HepG2 (cell line): ENCODE results near the gene MT1HL1. TPM values are rescaled to one million over a fixed set of nuclear protein-coding genes. Genes with fewer than 3 reads are reported as not detected.

ENCODE experiments used
- ATAC-seq: fragments of 200-7000 bp; cut with Tn5 transposase; 3 replicates; pipeline ENCODE4 v1.9.1; 2020; ENCODE audit warnings: mild to moderate bottlenecking, moderate library complexity
- BruUV-seq: library from RNA; stranded (reverse); fragments of 400-500 nt; replicated peaks from 2 replicates; lab custom pipeline; 2021; lab: Mats Ljungman, UMichigan
- CTCF ChIA-PET: fragments of 300-600 bp; formaldehyde crosslinking; extraction: SDS; loops from one replicate; lab custom pipeline; 2021; ENCODE audit warnings: low total read pairs, inconsistent platforms, low intra/inter-chr PET ratio; lab: Yijun Ruan, JAX
- POLR2A ChIA-PET: fragments of 350-600 bp; sonication (Branson Sonifier 250); formaldehyde crosslinking; loops from one replicate; lab custom pipeline; 2020; ENCODE audit warnings: antibody characterized with exemption, inconsistent platforms; lab: Yijun Ruan, JAX
- DNase-seq: peaks from one replicate; pipeline ENCODE4 v3.0.0-alpha.2; 2015; ENCODE audit warnings: low spot score
- FAIRE-seq: peaks from 3 replicates; lab custom pipeline; 2011; peaks lifted over from hg19 to GRCh38; lab: Jason Lieb, UNC
- H2AFZ ChIP-seq: one replicate; pipeline ENCODE4 v1.6.1; 2011; ENCODE audit warnings: low read length, inconsistent platforms
- H3K27ac ChIP-seq: fragments of 300-600 bp; 3 replicates; pipeline ENCODE4 v1.8.0; 2011; ENCODE audit warnings: mixed run types, mild to moderate bottlenecking, mixed read lengths, low read length, inconsistent platforms; ENCODE audit not compliant: insufficient read depth; ENCODE audit errors: extremely low read length
- H3K27me3 ChIP-seq, 2 experiments: fragments of 200-600 bp in 1 of 2; 2 replicates in 1 of 2; 3 replicates in 1 of 2; pipeline versions ENCODE4 v1.6.0 to v1.8.0; 2011; ENCODE audit warnings: low read length in 2 of 2, mild to moderate bottlenecking in 2 of 2, moderate library complexity in 2 of 2, inconsistent platforms in 1 of 2; ENCODE audit not compliant: insufficient read depth in 2 of 2, control insufficient read depth in 1 of 2
- H3K36me3 ChIP-seq, 2 experiments: fragments of 200-600 bp in 1 of 2; replicated peaks in 1 of 2; 2 replicates in 1 of 2; 3 replicates in 1 of 2; pipeline versions ENCODE4 v1.5.1 to v1.8.0; 2011; ENCODE audit warnings: low read length in 2 of 2, inconsistent platforms in 1 of 2; ENCODE audit not compliant: insufficient read depth in 2 of 2, control insufficient read depth in 1 of 2
- H3K4me1 ChIP-seq: 2 replicates; pipeline ENCODE4 v1.5.1; 2012; ENCODE audit warnings: low read length, inconsistent platforms; ENCODE audit not compliant: insufficient read depth
- H3K4me2 ChIP-seq: 2 replicates; pipeline ENCODE4 v1.6.0; 2011; ENCODE audit warnings: low read depth, low read length, inconsistent platforms
- H3K4me3 ChIP-seq, 3 experiments: fragments of 200-600 bp in 1 of 3; sonication (generic), shearing (Covaris generic) in 1 of 3; replicated peaks in 1 of 3; 2 replicates each; pipeline ENCODE4 v1.5.1; 2011 to 2016; ENCODE audit warnings: low read length in 3 of 3, inconsistent platforms in 2 of 3, low read depth in 2 of 3, mild to moderate bottlenecking in 2 of 3, control low read depth in 1 of 3, mixed read lengths in 1 of 3; ENCODE audit not compliant: insufficient read depth in 1 of 3
- H3K79me2 ChIP-seq: one replicate; pipeline ENCODE4 v1.6.1; 2011; ENCODE audit warnings: low read length, inconsistent platforms; ENCODE audit not compliant: insufficient read depth
- H3K9ac ChIP-seq: 2 replicates; pipeline ENCODE4 v1.6.0; 2011; ENCODE audit warnings: mild to moderate bottlenecking, low read depth, low read length, inconsistent platforms; ENCODE audit not compliant: insufficient read depth
- H3K9me3 ChIP-seq: 2 replicates; pipeline ENCODE4 v1.5.1; 2012; ENCODE audit warnings: mild to moderate bottlenecking, low read length
- H4K20me1 ChIP-seq: 2 replicates; pipeline ENCODE4 v1.6.0; 2011; ENCODE audit warnings: inconsistent platforms, mild to moderate bottlenecking, low read length, moderate library complexity; ENCODE audit not compliant: insufficient read depth
- ATRX ChIP-seq: sonication (generic); formaldehyde crosslinking; IDR thresholded peaks from 2 replicates; pipeline ENCODE4 v1.4.0; 2020; ENCODE audit warnings: missing genetic modification reagents, borderline replicate concordance
- BRD4 ChIP-seq: sonication (generic); formaldehyde crosslinking; IDR thresholded peaks from 2 replicates; pipeline ENCODE4 v1.4.0; 2020; ENCODE audit warnings: missing genetic modification reagents
- ESRRA ChIP-seq: sonication (generic); formaldehyde crosslinking; IDR thresholded peaks from 2 replicates; pipeline ENCODE4 v1.5.1; 2020; ENCODE audit warnings: mild to moderate bottlenecking, low read depth, missing genetic modification reagents
- GZF1 ChIP-seq: sonication (generic); formaldehyde crosslinking; IDR thresholded peaks from 2 replicates; pipeline ENCODE4 v1.5.1; 2020; ENCODE audit warnings: mild to moderate bottlenecking, missing genetic modification reagents
- PLRG1 ChIP-seq: fragments of 450-650 bp; conservative IDR thresholded peaks from 2 replicates; pipeline ENCODE4 v1.6.1; 2016
- RFXAP ChIP-seq: sonication (generic); formaldehyde crosslinking; IDR thresholded peaks from 2 replicates; pipeline ENCODE4 v1.4.0; 2020; ENCODE audit warnings: missing genetic modification reagents, borderline replicate concordance
- SAP130 ChIP-seq: IDR thresholded peaks from 2 replicates; pipeline ENCODE4 v1.6.1; 2016; ENCODE audit warnings: low read depth
- SP2 ChIP-seq: sonication (generic); formaldehyde crosslinking; IDR thresholded peaks from 2 replicates; pipeline ENCODE4 v1.5.1; 2020; ENCODE audit warnings: mild to moderate bottlenecking, missing genetic modification reagents
- SRY ChIP-seq: sonication (generic); formaldehyde crosslinking; IDR thresholded peaks from 2 replicates; pipeline ENCODE4 v1.8.0; 2022; ENCODE audit warnings: mild to moderate bottlenecking, missing genetic modification reagents
- STAT5B ChIP-seq: sonication (generic); formaldehyde crosslinking; IDR thresholded peaks from 2 replicates; pipeline ENCODE4 v1.4.0; 2020; ENCODE audit warnings: missing genetic modification reagents
- TAF1 ChIP-seq: sonication (generic); formaldehyde crosslinking; IDR thresholded peaks from 2 replicates; pipeline ENCODE4 v1.4.0; 2020; ENCODE audit warnings: missing genetic modification reagents
- ZNF773 ChIP-seq: sonication (generic); formaldehyde crosslinking; IDR thresholded peaks from 2 replicates; pipeline ENCODE4 v1.4.0; 2020; ENCODE audit warnings: missing genetic modification reagents, borderline replicate concordance
- WGBS: methylation state at CpG from one replicate; pipeline ENCODE4 v1.1.6; 2017; ENCODE audit warnings: low lambda C conversion rate; 5-methylcytosine and 5-hydroxymethylcytosine counted together
- in situ Hi-C: cut with HindIII; loops from 2 replicates; pipeline ENCODE4 v1.10.0; 2017; ENCODE audit warnings: low pct_unique_long_range_greater_than_20kb; ENCODE audit not compliant: extremely low pct_ligation_motif_present
- intact Hi-C: fragments of 100-400 bp; cut with micrococcal nuclease; formaldehyde crosslinking; loops from one replicate; pipeline ENCODE4 v1.10.0; 2022; ENCODE audit not compliant: unreplicated experiment
- polyA plus RNA-seq, 8 experiments: library from polyadenylated mRNA; depleted of rRNA in 3 of 8; stranded (reverse) in 7 of 8; unstranded in 1 of 8; fragments of >200 nt; fragmentation: Illumina TruSeq in 4 of 8; extraction: Trizol in 4 of 8; gene quantifications; 2 replicates each; pipeline versions ENCODE4 v1.2.1 to v1.2.3, GENCODE V29; 2011 to 2016; ENCODE audit warnings: low read depth in 4 of 8, missing spikeins in 1 of 8, mixed read lengths in 1 of 8; ENCODE audit not compliant: insufficient read depth in 1 of 8
- total RNA-seq, 5 experiments: library from RNA; depleted of rRNA; stranded (reverse); fragments of >200 nt; fragmentation: Illumina TruSeq; extraction: Trizol; gene quantifications; 2 replicates each; pipeline ENCODE4 v1.2.3, GENCODE V29; 2016; ENCODE audit warnings: low read depth in 1 of 5
- TF ChIP-seq, protein P1 (sequence below): sonication (generic); formaldehyde crosslinking; IDR thresholded peaks from 2 replicates; pipeline ENCODE4 v1.5.0; 2020; ENCODE audit warnings: mild to moderate bottlenecking, missing genetic modification reagents
- TF ChIP-seq, protein P2 (sequence below): sonication (generic); formaldehyde crosslinking; IDR thresholded peaks from 2 replicates; pipeline ENCODE4 v1.4.0; 2020; ENCODE audit warnings: mild to moderate bottlenecking, missing genetic modification reagents

MT1HL1 gene
- total and polyA plus RNA-seq, 2 of the 13 experiments (the other 11 are each of a cell fraction or from before 2014, with no cell fraction given), result not detected

DNA sequence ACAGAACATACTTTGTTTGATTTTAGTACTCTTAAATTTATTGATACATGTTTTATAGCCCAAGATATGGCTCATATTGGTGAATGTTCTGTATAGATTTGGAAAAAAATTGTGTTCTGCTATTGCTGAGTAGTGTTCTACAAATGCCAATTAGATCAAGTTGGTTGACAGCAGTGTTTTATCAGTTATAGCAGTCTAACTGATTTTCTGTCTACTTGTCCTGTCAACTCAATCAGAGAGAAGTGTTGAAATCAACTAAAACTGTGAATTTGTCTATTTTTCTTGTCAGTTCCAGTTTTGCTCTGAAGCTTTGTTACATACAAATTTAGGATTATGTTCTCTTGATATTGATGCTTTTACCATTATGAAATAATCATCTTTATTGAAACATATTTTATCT lies 14.7 kb upstream of the MT1HL1 start:
- no peak overlapping the region for H3K4me3 ChIP-seq
- H3K36me3 ChIP-seq, result no peaks in the 10 kb centered on the region
- ATAC-seq (no peak), DNase-seq (no peak), FAIRE-seq (no peak)
- H2AFZ ChIP-seq, result no peak overlapping the region
- H3K4me1 ChIP-seq, result no peaks in the 10 kb centered on the region
- in situ Hi-C loops (no loop called here), intact Hi-C loops (no loop called here)
- no peak overlapping the region for H3K27ac ChIP-seq
- no peak overlapping the region for H3K4me2 ChIP-seq
- H3K9me3 ChIP-seq, result no peaks in the 10 kb centered on the region
- no peaks in the 10 kb centered on the region for H4K20me1 ChIP-seq
- H3K27me3 ChIP-seq, result no peaks in the 10 kb centered on the region
- ChIA-PET CTCF (no interaction called here), POLR2A (no interaction called here)
- no peak overlapping the region for H3K9ac ChIP-seq
- no TSS peak for BruUV-seq
- no peaks in the 10 kb centered on the region for H3K79me2 ChIP-seq
- no peak for TF ChIP-seq GZF1 (CRISPR knock-in tag)
- no peak for TF ChIP-seq ZNF773 (CRISPR knock-in tag)
- no peak for TF ChIP-seq ATRX (CRISPR knock-in tag)
- no peak for TF ChIP-seq ESRRA (CRISPR knock-in tag)
- TF ChIP-seq BRD4 (CRISPR knock-in tag), result no peak
- no peak for TF ChIP-seq SAP130 (CRISPR knock-in tag)
- TF ChIP-seq RFXAP (CRISPR knock-in tag), result no peak
- TF ChIP-seq TAF1 (CRISPR knock-in tag), result no peak

- FAIRE-seq, result no peak
- TF ChIP-seq, protein P1, sequence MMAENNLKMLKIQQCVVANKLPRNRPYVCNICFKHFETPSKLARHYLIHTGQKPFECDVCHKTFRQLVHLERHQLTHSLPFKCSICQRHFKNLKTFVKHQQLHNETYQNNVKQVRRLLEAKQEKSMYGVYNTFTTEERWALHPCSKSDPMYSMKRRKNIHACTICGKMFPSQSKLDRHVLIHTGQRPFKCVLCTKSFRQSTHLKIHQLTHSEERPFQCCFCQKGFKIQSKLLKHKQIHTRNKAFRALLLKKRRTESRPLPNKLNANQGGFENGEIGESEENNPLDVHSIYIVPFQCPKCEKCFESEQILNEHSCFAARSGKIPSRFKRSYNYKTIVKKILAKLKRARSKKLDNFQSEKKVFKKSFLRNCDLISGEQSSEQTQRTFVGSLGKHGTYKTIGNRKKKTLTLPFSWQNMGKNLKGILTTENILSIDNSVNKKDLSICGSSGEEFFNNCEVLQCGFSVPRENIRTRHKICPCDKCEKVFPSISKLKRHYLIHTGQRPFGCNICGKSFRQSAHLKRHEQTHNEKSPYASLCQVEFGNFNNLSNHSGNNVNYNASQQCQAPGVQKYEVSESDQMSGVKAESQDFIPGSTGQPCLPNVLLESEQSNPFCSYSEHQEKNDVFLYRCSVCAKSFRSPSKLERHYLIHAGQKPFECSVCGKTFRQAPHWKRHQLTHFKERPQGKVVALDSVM, result no peak
- no peak for TF ChIP-seq PLRG1
- TF ChIP-seq SP2 (CRISPR knock-in tag), result no peak
- TF ChIP-seq STAT5B (CRISPR knock-in tag), result no peak
- TF ChIP-seq, protein P2, sequence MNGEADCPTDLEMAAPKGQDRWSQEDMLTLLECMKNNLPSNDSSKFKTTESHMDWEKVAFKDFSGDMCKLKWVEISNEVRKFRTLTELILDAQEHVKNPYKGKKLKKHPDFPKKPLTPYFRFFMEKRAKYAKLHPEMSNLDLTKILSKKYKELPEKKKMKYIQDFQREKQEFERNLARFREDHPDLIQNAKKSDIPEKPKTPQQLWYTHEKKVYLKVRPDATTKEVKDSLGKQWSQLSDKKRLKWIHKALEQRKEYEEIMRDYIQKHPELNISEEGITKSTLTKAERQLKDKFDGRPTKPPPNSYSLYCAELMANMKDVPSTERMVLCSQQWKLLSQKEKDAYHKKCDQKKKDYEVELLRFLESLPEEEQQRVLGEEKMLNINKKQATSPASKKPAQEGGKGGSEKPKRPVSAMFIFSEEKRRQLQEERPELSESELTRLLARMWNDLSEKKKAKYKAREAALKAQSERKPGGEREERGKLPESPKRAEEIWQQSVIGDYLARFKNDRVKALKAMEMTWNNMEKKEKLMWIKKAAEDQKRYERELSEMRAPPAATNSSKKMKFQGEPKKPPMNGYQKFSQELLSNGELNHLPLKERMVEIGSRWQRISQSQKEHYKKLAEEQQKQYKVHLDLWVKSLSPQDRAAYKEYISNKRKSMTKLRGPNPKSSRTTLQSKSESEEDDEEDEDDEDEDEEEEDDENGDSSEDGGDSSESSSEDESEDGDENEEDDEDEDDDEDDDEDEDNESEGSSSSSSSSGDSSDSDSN (CRISPR knock-in tag), result no peak
- TF ChIP-seq SRY (CRISPR knock-in tag), result no peak
Measured at GRCh38 chr1:237016626-237017025, 12.4 kb upstream of the MT1HL1 start.

More at GRCh38 chr1:237016626-237017025, 12.4 kb upstream of the MT1HL1 start:
- no peak overlapping the region for H2AFZ ChIP-seq
- H3K36me3 ChIP-seq, result no peaks in the 10 kb centered on the region
- no peaks in the 10 kb centered on the region for H3K79me2 ChIP-seq
- intact Hi-C loops (no loop called here), in situ Hi-C loops (no loop called here)
- POLR2A ChIA-PET, result no interaction called here
- no TSS peak for BruUV-seq
- no peaks in the 10 kb centered on the region for H4K20me1 ChIP-seq
- no peak for DNase-seq
- 0 out of 5 replicates have a peak, but pooled peaks cover 0 to 3% of the 10 kb centered on the region in 2 experiments for H3K27me3 ChIP-seq
- CTCF ChIA-PET, result no interaction called here
- WGBS, result 0% methylated on average over 1 of the region's 1 CpG
- H3K4me2 ChIP-seq, result no peak overlapping the region
- no peaks in the 10 kb centered on the region for H3K9me3 ChIP-seq
- ATAC-seq, result no peak
- no peak overlapping the region for H3K27ac ChIP-seq
- H3K4me3 ChIP-seq, result no peak overlapping the region
- H3K9ac ChIP-seq, result no peak overlapping the region
- H3K4me1 ChIP-seq, result peaks cover 8% of the 10 kb centered on the region; the same call in 1 of the 2 replicates
